Upper lobe of right lung (tissue), 1 donor: ENCODE results near the gene LRRC36. TPM values are rescaled to one million over a fixed set of nuclear protein-coding genes. Genes with fewer than 3 reads are reported as not detected.
"Not testable (repeated sequence)": the region's sequence is repeated elsewhere in the genome, so short reads cannot be mapped to it uniquely, and the experiment has no call there.

Experiments used
- ATAC-seq: fragments of 200-7000 bp; cut with Tn5 transposase; one replicate; pipeline ENCODE4 v1.9.1; 2020; ENCODE audit warnings: mild to moderate bottlenecking, moderate library complexity
- DNase-seq: peaks from one replicate; pipeline ENCODE4 v3.0.0-alpha.2; 2020
- H3K27ac ChIP-seq: fragments of 200-600 bp; one replicate; pipeline ENCODE4 v1.8.0; 2022
- H3K27me3 ChIP-seq: fragments of 200-600 bp; one replicate; pipeline ENCODE4 v1.8.0; 2022; ENCODE audit warnings: mild to moderate bottlenecking
- H3K36me3 ChIP-seq: fragments of 200-600 bp; one replicate; pipeline ENCODE4 v1.8.0; 2022
- H3K4me1 ChIP-seq: fragments of 200-600 bp; one replicate; pipeline ENCODE4 v1.8.0; 2022
- H3K4me3 ChIP-seq: fragments of 200-600 bp; one replicate; pipeline ENCODE4 v1.8.0; 2022; ENCODE audit warnings: mild to moderate bottlenecking
- H3K9me3 ChIP-seq: fragments of 200-600 bp; one replicate; pipeline ENCODE4 v1.8.0; 2022
- CTCF ChIP-seq: fragments of 200-600 bp; IDR thresholded peaks from one replicate; pipeline ENCODE4 v1.8.0; 2022; ENCODE audit warnings: antibody characterized with exemption
- intact Hi-C: fragments of 100-400 bp; cut with DNase I; formaldehyde crosslinking; loops from one replicate; pipeline ENCODE4 v1.11.0; 2022
- total RNA-seq: library from RNA; stranded (reverse); fragmentation: NEBNext Ultra II Directional; extraction: Animal tissue kit (Norgen Biotek cat#: 25700); gene quantifications from one replicate; pipeline ENCODE4 v1.2.1, GENCODE V29; 2021
- donor health status: DM: no; HTN: yes; CAD: no; lungs with severe emphysema.

The LRRC36 gene
- total RNA-seq, 1 donor from 2014 or later = 27.4 TPM

DNA sequence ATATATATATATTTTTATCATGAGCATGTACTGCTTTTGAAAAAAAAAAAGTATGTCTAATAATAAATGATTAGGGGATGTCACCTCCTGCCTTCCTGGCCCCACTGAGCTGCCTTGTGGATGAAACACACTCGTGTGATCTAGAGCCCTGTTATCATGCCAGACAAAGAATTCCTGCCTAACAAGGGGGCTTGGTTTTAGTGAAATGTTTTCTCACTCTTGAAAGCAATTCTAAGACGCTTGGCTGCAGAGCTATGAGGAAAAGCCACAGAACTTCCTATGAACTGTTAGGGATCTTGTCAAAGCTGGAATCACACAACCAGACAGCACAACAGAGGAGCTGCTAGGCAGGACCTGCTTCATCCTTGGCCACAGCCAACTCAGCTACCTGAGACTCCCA lies 85.7 kb downstream of the LRRC36 start:
- DNase-seq (no peak), ATAC-seq (no peak)
- H3K4me3 ChIP-seq = no peak overlapping the region
- peaks cover 16% of the 10 kb centered on the region for H3K4me1 ChIP-seq
- no peaks in the 10 kb centered on the region for H3K27me3 ChIP-seq
- H3K9me3 ChIP-seq = no peaks in the 10 kb centered on the region
- H3K36me3 ChIP-seq = no peaks in the 10 kb centered on the region
- intact Hi-C loops = no loop called here
- no peak for TF ChIP-seq CTCF
- no peak overlapping the region for H3K27ac ChIP-seq

- no peaks in the 10 kb centered on the region for H3K36me3 ChIP-seq
- intact Hi-C loops = no loop called here
- peak overlapping the region; percentile 24 for H3K27ac ChIP-seq
Observed at GRCh38 chr16:67413978-67414911, 87.6 kb downstream of the LRRC36 start.

GRCh38 chr16:67415421-67415820 lies 88.8 kb downstream of the LRRC36 start:
- H3K9me3 ChIP-seq, H3K27me3 ChIP-seq, H3K36me3 ChIP-seq, ATAC-seq, intact Hi-C loops, DNase-seq: not testable (repeated sequence)
- peak overlapping the region; percentile 90 for H3K27ac ChIP-seq
- peak overlapping the region; percentile 82 for H3K4me3 ChIP-seq
- H3K4me1 ChIP-seq = peaks cover 16% of the 10 kb centered on the region

More at GRCh38 chr16:67413978-67414911, 87.6 kb downstream of the LRRC36 start:
- H3K27me3 ChIP-seq = no peaks in the 10 kb centered on the region
- H3K4me3 ChIP-seq = no peak overlapping the region
- no peak for ATAC-seq
- no peak for DNase-seq
- H3K9me3 ChIP-seq = no peaks in the 10 kb centered on the region
- H3K4me1 ChIP-seq = peaks cover 16% of the 10 kb centered on the region
- no peak for TF ChIP-seq CTCF

DNA sequence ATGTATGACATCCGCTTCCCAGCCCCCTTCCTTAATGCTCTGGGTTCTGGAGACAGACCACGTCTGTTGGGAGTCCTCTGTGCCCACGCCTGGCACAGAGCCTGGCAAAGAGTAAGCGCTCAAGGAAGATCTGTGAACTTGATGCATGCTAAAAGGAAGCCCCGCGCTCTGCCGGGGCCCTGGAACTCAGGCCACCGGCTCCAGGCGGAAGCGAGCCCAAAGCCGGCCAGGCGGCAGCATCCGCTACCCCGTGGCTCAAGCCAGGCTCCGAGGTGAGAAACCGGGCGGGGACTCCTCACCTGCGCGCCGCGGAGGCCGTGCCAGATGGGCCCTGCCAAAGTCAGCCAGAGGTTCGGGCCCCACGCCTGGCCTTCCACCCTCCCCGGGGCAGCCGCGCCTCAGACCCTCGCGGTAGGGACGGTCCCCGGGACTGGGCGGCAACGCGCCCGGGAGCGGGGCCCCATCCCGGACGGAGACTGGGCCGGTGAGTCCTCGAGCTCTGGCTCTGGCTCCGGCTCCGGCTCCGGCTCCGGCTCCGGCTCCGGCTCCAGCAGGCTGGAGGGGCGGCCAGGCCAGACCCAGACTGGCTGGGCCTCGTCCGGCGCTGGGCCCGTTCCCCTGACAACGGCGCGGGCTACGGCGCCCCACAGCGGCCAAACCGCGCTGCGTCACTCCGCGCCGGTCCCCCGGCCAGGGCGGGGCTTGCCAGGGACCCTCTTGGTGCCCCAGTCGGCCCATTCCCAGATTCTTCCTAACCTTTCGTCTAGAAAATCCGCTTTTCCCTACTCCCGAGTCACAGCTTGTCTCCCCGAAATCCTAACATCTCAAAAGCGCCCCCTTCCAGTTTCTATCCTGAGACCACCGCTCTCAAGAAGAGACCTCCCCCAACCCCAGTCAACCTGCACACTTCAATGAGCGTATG lies 89.5 kb downstream of the LRRC36 start, which contains the start of gene ZDHHC1:
Gene ZDHHC1 (minus strand): TSS at position 606 of the 922 bp plus-strand sequence. CDS start 8,702 bp downstream, outside the sequence.
- peak; percentile 91 for DNase-seq
- TF ChIP-seq CTCF = peak; percentile 53
- ATAC-seq = peak; percentile 98
- Histone ChIP-seq H3K36me3 (no peaks in the 10 kb centered on the region), H3K27ac (peak within 1 kb of the TSS; percentile 90), H3K9me3 (no peaks in the 10 kb centered on the region), H3K4me1 (peaks cover 16% of the 10 kb centered on the region), H3K4me3 (peak within 1 kb of the TSS; percentile 82), H3K27me3 (no peaks in the 10 kb centered on the region)
- intact Hi-C loops = no loop called here

- H3K27ac ChIP-seq = no peak overlapping the region
- no peak for TF ChIP-seq CTCF
- intact Hi-C loops = no loop called here
- peaks cover 16% of the 10 kb centered on the region for H3K4me1 ChIP-seq
- H3K36me3 ChIP-seq = no peaks in the 10 kb centered on the region
- H3K4me3 ChIP-seq = no peak overlapping the region
- no peaks in the 10 kb centered on the region for H3K9me3 ChIP-seq
- DNase-seq (no peak), ATAC-seq (no peak)
- no peaks in the 10 kb centered on the region for H3K27me3 ChIP-seq
Observed at GRCh38 chr16:67417333-67418061, 90.9 kb downstream of the LRRC36 start.
